Kidney (tissue), 14 donors: Measurements from ENCODE around the gene CHAF1B. TPM values are rescaled to one million over a fixed set of nuclear protein-coding genes. Genes with fewer than 3 reads are reported as not detected.
A peak's percentile ranks its signal among the peaks of the same experiment; 100 is the strongest.

Experiments used
- DNase-seq, 5 donors: peaks; one replicate each; pipeline ENCODE4 v3.0.0-alpha.2; 2013 to 2020
- FAIRE-seq: peaks from 2 replicates; lab custom pipeline; 2012; peaks lifted over from hg19 to GRCh38; lab: Jason Lieb, UNC
- H3K27ac ChIP-seq, 2 donors: one replicate each; pipeline ENCODE4 v1.7.0; 2013; ENCODE audit warnings: low read depth in 2 of 2, low read length in 2 of 2, inconsistent platforms in 1 of 2
- H3K27me3 ChIP-seq: one replicate; pipeline ENCODE4 v1.7.1; 2013; ENCODE audit warnings: low read length, inconsistent platforms; ENCODE audit not compliant: control insufficient read depth, insufficient read depth
- H3K36me3 ChIP-seq, 3 donors: one replicate each; pipeline versions ENCODE4 v1.7.0 to v1.7.1; 2013; ENCODE audit warnings: low read length in 3 of 3, control low read depth in 1 of 3, inconsistent platforms in 1 of 3; ENCODE audit not compliant: insufficient read depth in 3 of 3, control insufficient read depth in 2 of 3
- H3K4me1 ChIP-seq, 3 donors: one replicate each; pipeline versions ENCODE4 v1.7.0 to v1.7.1; 2013; ENCODE audit warnings: low read length in 3 of 3, inconsistent platforms in 1 of 3, low read depth in 1 of 3; ENCODE audit not compliant: control insufficient read depth in 2 of 3, insufficient read depth in 2 of 3
- H3K4me3 ChIP-seq, 3 donors: one replicate each; pipeline versions ENCODE4 v1.7.0 to v1.8.1; 2013; ENCODE audit warnings: low read length in 3 of 3, control low read depth in 1 of 3, inconsistent platforms in 1 of 3
- H3K9ac ChIP-seq, 3 donors: one replicate each; pipeline versions ENCODE4 v1.7.0 to v1.7.1; 2013; ENCODE audit warnings: low read length in 3 of 3, control low read depth in 1 of 3, inconsistent platforms in 1 of 3
- H3K9me3 ChIP-seq, 3 donors: one replicate each; pipeline versions ENCODE4 v1.7.0 to v1.7.1; 2013; ENCODE audit warnings: low read length in 3 of 3, control low read depth in 1 of 3, inconsistent platforms in 1 of 3; ENCODE audit not compliant: control insufficient read depth in 2 of 3, insufficient read depth in 1 of 3
- CTCF ChIP-seq: IDR thresholded peaks from 3 replicates; pipeline ENCODE4 v1.5.1; 2012; ENCODE audit warnings: mild to moderate bottlenecking, moderate library complexity, borderline replicate concordance; ENCODE audit not compliant: insufficient read depth; ENCODE audit errors: extremely low read depth
- intact Hi-C: fragments of 100-400 bp; cut with DNase I; formaldehyde crosslinking; loops from one replicate; pipeline ENCODE4 v1.11.1; 2022
- polyA plus RNA-seq: library from polyadenylated mRNA; stranded (reverse); fragments of 350-450 nt; fragmentation: Illumina TruSeq; extraction: RNeasy Lipid Tissue Mini Kit (QIAGEN cat#74804); gene quantifications from one replicate; pipeline ENCODE4 v1.2.3, GENCODE V29; 2014; ENCODE audit warnings: low read depth, low replicate concordance; ENCODE audit not compliant: insufficient read depth
- total RNA-seq: library from RNA; stranded (reverse); fragmentation: NEBNext Ultra II Directional; extraction: Animal tissue kit (Norgen Biotek cat#: 25700); gene quantifications from one replicate; pipeline ENCODE4 v1.2.1, GENCODE V29; 2021
- donor health status: control.
- donor health status: control.
- donor health status: control.
- donor health status: control.
- donor health status: control.
- donor health status: DM: yes; HTN: yes; CAD: no.
- donor health status: Normal renal cell carcinoma (clear cell type).

The CHAF1B gene
- total and polyA plus RNA-seq, 2 donors from 2014 or later = 1.0 to 2.5 TPM

GRCh38 chr21:36463204-36463603 lies 78.0 kb downstream of the CHAF1B start:
- H3K27ac ChIP-seq = no peak overlapping the region
- TF ChIP-seq CTCF = no peak
- H3K9ac ChIP-seq = peak overlapping the region in 1 of 3 donors; percentile 10
- no peak overlapping the region for H3K4me3 ChIP-seq
- DNase-seq (peak in 1 of 5 donors; percentile 32), FAIRE-seq (no peak)
- peaks cover 0 to 20% (median 7%) of the 10 kb centered on the region in 3 donors for H3K4me1 ChIP-seq
- no peaks in the 10 kb centered on the region for H3K36me3 ChIP-seq
- H3K27me3 ChIP-seq = no peaks in the 10 kb centered on the region
- intact Hi-C loops = no loop called here
- H3K9me3 ChIP-seq = no peaks in the 10 kb centered on the region

- H3K27me3 ChIP-seq = no peaks in the 10 kb centered on the region
These were observed 78.8 kb downstream of the CHAF1B start for GRCh38 chr21:36463991-36464390.

GRCh38 chr21:36464590-36464989 lies 79.4 kb downstream of the CHAF1B start:
- TF ChIP-seq CTCF = no peak
- Histone ChIP-seq H3K27ac (peak overlapping the region; percentile 26 to 67), H3K9ac (peak overlapping the region in 1 of 3 donors; percentile 61), H3K9me3 (no peaks in the 10 kb centered on the region), H3K4me1 (peaks cover 0 to 20% (median 7%) of the 10 kb centered on the region in 3 donors), H3K4me3 (no peak overlapping the region), H3K27me3 (no peaks in the 10 kb centered on the region), H3K36me3 (no peaks in the 10 kb centered on the region)
- intact Hi-C loops = no loop called here
- FAIRE-seq (no peak), DNase-seq (no peak)

More at GRCh38 chr21:36463991-36464390, 78.8 kb downstream of the CHAF1B start:
- Histone ChIP-seq H3K9me3 (no peaks in the 10 kb centered on the region), H3K4me1 (peaks cover 0 to 20% (median 7%) of the 10 kb centered on the region in 3 donors), H3K4me3 (no peak overlapping the region), H3K9ac (no peak overlapping the region), H3K36me3 (no peaks in the 10 kb centered on the region), H3K27ac (peak overlapping the region in 1 of 2 donors; percentile 26)
- intact Hi-C loops = no loop called here
- TF ChIP-seq CTCF = no peak
- DNase-seq (peak in 1 of 5 donors; percentile 69), FAIRE-seq (no peak)

GRCh38 chr21:36465478-36465877 lies 80.3 kb downstream of the CHAF1B start:
- DNase-seq = peak in 2 of 5 donors; percentile 31 to 38
- Histone ChIP-seq H3K4me1 (peaks cover 0 to 20% (median 7%) of the 10 kb centered on the region in 3 donors), H3K27ac (peak overlapping the region in 1 of 2 donors; percentile 67), H3K9ac (peak overlapping the region in 1 of 3 donors; percentile 9), H3K4me3 (no peak overlapping the region), H3K9me3 (no peaks in the 10 kb centered on the region), H3K27me3 (no peaks in the 10 kb centered on the region), H3K36me3 (no peaks in the 10 kb centered on the region)
- no peak for TF ChIP-seq CTCF
- FAIRE-seq = no peak
- intact Hi-C loops = no loop called here
